Superior temporal gyrus (tissue), 1 donor: ENCODE results near the gene BFSP2.
"Not testable (repeated sequence)": the region's sequence is repeated elsewhere in the genome, so short reads cannot be mapped to it uniquely, and the experiment has no call there.

Experiments used
- DNase-seq: peaks from one replicate; pipeline ENCODE4 v3.0.0-alpha.2; 2016; ENCODE audit errors: extremely low spot score

Gene BFSP2

DNA sequence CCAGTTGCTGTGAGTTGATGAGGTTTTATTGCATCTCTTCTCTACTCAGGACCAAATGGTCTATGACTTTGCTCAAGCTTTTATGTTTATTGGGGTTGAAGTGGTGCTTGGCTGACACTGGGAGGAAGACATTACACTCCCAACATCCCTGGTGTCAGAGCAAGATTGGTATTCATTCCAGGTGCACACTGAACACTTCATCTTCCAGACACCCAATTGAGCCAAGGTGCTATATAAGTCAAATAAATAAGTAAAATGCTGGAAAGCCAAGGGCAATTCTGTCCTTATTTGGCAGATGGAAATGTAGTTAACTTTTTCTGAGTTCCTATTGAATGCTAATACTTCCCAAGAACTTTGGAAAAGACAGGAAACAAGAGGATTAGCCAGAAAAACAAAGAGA, 120.4 kb downstream of the BFSP2 start:
- no peak for DNase-seq

DNA sequence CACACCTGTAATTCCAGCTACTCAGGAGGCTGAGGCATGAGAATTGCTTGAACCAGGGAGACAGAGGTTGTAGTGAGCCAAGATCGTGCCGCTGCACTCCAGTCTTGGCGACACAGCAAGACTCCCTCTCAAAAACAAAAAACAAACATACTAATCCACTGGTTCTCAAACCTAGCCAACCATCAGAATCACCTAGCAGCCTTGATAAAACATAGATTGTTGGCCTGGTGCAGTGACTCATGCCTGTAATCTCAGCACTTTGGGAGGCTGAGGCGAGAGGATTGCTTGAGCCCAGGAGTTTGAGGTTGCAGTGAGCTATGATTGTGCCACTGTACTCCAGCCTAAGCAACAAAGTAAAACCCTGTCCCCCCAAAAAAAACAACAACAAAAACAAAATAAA, 121.1 kb downstream of the BFSP2 start:
- DNase-seq: not testable (repeated sequence)

DNA sequence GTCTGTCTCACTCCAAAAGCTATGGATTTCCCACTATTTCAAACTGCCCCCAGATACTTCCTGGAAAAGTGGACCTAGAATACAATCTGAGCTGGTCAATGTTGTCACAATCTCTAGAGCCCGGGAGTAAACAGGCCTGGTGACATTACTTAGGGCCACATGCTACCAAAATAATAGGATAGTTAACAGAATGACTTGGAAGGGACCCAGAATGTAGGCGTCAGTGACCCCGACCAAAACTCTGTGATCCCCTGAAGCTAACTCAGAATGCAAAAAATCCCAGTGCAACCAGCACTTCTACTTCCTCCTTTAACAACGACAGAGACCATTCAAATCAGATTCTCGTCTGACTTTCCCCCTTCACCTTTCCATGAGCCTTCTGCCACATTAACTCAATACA, 122.1 kb downstream of the BFSP2 start:
- no peak for DNase-seq

DNA sequence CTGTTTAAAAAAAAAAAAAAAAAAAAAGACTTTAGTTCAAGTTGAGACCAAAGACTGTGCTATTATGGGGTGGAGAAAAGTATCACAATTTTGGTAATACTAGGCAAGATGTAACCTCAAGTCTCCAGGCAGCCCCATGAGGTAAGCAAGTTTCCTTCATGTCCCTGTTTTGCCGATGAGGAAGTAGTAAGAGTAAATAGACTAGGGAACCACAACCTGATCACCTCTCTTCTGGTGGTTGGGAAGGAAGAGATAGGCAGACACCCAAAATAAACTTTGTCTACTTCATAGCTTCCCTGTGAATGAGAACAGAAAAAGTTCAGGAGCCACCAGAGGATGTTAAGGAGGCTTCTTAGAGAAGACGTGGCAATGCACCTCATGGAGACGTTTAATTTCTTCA, 123.9 kb downstream of the BFSP2 start:
- not testable (repeated sequence) for DNase-seq
